ENCODE measurements around the gene PALB2.

The PALB2 gene

DNA sequence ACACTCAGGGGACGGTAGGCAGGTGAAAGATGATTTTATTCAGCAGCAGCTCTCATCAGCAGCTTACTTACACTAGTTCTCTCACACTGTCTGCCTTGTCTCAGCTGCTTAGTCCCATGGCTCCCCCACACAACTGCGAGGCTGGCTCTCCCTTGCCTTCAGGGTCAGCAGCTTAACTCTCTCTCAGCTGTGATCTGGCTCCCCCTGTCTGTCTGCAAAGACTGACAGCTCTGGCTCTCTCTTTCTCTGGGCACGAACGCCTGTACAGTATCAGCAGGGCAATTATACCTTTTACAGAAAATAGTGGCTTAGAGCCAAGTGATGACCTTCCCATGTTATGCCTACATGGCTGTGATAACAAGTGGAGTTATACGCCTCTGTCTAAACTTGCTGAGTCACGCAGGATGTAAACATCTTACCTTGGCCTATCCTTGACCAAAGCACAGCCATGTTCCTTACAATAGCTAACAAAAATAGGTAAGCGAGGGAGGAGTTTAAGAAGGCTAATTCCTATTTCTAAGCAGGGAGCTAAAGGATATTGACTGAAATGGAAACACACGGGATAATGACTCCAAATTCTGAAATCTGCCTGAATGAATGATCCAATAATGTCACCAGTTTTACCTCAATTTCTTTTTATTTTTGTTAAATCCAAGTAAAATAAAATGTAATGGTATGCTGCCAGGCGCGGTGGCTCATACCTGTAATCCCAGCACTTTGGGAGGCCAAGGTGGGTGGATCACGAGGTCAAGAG lies 43.9 kb downstream of the PALB2 start:
- TF ChIP-seq FOXP2 (optimal IDR thresholded peaks at IDR 0.05; ENCODE audit: borderline replicate concordance, extremely low read depth, extremely low read length, insufficient read depth) (no peak), POLR2AphosphoS5 (IDR thresholded peaks at IDR 0.05; ENCODE audit: low read depth, low read length) (no peak), TAF1 (IDR thresholded peaks at IDR 0.05; ENCODE audit: borderline replicate concordance, insufficient read depth, low read length) (no peak), SIN3A (IDR thresholded peaks at IDR 0.05; ENCODE audit: borderline replicate concordance, insufficient read depth, low read length) (no peak)
- TF ChIP-seq, protein P1, sequence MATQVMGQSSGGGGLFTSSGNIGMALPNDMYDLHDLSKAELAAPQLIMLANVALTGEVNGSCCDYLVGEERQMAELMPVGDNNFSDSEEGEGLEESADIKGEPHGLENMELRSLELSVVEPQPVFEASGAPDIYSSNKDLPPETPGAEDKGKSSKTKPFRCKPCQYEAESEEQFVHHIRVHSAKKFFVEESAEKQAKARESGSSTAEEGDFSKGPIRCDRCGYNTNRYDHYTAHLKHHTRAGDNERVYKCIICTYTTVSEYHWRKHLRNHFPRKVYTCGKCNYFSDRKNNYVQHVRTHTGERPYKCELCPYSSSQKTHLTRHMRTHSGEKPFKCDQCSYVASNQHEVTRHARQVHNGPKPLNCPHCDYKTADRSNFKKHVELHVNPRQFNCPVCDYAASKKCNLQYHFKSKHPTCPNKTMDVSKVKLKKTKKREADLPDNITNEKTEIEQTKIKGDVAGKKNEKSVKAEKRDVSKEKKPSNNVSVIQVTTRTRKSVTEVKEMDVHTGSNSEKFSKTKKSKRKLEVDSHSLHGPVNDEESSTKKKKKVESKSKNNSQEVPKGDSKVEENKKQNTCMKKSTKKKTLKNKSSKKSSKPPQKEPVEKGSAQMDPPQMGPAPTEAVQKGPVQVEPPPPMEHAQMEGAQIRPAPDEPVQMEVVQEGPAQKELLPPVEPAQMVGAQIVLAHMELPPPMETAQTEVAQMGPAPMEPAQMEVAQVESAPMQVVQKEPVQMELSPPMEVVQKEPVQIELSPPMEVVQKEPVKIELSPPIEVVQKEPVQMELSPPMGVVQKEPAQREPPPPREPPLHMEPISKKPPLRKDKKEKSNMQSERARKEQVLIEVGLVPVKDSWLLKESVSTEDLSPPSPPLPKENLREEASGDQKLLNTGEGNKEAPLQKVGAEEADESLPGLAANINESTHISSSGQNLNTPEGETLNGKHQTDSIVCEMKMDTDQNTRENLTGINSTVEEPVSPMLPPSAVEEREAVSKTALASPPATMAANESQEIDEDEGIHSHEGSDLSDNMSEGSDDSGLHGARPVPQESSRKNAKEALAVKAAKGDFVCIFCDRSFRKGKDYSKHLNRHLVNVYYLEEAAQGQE (IDR thresholded peaks at IDR 0.05; ENCODE audit: insufficient read depth in 1 of 2, low read depth in 2 of 2, low read length in 2 of 2), result no peak

DNA sequence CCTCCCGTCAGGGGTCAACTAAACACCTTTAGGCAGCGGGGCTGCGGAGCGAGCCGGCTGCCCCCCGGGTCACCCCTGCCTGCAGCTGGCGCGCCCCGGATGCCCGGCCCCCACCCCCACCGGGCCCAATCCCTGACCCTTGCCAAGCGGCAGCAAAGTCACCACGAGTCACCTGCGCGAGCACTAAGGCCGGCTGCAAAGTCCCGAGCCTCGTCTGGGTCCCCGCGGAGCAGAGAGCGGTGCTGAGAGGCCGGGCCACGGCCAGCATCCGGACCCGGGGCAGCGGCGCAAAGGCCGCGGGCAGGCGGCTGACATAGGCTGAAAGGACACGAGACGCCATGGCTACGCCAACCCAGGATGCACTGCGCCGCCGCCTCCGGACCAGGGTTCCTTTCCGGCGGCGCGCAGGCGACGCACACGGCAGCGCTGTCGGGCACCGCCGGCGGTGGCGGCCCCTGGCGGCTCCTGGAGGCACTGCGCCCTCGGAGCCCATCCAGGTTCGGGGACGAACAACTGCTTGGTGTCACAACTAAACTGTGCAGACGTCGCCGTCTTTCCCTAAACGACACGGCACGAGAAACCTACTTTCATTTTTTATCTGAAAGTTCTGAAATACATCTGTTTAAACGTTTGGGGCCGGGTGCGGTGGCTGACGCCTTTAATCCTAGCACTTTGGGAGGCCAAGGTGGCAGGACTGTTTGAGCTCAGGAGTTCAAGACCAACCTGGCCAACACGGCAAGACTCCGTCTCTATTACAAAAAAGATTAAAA lies 45.0 kb downstream of the PALB2 start, which contains the start of gene NDUFAB1:
NDUFAB1 (minus strand) TSS at position 366 of the 770 bp plus-strand sequence; CDS start at position 340, 26 bp downstream.
- TF ChIP-seq FOXP2 (optimal IDR thresholded peaks at IDR 0.05; ENCODE audit: borderline replicate concordance, extremely low read depth, extremely low read length, insufficient read depth) (peak; percentile 74), SIN3A (IDR thresholded peaks at IDR 0.05; ENCODE audit: borderline replicate concordance, insufficient read depth, low read length) (peak; percentile 71; the same call in 1 of the 2 replicates), TAF1 (IDR thresholded peaks at IDR 0.05; ENCODE audit: borderline replicate concordance, insufficient read depth, low read length) (peak; percentile 96), POLR2AphosphoS5 (IDR thresholded peaks at IDR 0.05; ENCODE audit: low read depth, low read length) (peak; percentile 81)
- TF ChIP-seq, protein P1 (IDR thresholded peaks at IDR 0.05; ENCODE audit: insufficient read depth in 1 of 2, low read depth in 2 of 2, low read length in 2 of 2), result peak in 1 of 2 experiments; percentile 57; a peak in 2 of 4 replicates

DNA sequence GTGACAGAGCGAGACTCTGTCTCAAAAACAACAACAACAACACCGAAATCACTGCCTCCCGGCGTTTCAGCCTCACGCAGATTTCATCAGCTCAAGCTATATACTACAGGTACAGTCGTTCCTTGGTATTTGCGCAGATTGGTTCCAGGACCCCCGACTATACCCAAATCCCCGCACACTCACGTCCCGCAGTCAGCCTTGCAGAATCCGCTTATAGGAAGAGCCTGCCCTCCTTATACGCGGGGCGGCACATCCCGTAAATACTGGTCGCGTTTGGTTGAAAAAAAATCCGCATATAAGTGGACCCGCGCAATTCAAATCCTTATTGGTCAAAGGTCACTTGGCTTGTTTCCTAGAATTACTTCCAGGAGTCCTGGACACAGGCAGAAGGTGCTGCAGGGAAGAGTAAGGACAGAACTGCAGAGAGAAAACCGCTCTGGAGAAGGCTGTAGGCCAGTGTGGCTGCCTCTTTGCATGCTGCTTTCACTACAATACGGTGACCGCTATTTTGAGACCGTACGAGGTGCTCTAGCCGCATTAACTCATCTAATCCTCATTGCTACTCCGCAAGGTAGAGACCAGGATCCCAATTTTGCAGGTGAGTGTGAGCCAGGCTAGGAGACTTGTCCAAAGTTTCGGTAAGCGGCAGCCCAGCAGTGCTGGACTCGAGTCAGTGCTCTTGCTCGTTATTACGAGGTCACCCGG lies 45.7 kb downstream of the PALB2 start:
- TF ChIP-seq FOXP2 (optimal IDR thresholded peaks at IDR 0.05; ENCODE audit: borderline replicate concordance, extremely low read depth, extremely low read length, insufficient read depth) (no peak), SIN3A (IDR thresholded peaks at IDR 0.05; ENCODE audit: borderline replicate concordance, insufficient read depth, low read length) (no peak), POLR2AphosphoS5 (IDR thresholded peaks at IDR 0.05; ENCODE audit: low read depth, low read length) (no peak), TAF1 (IDR thresholded peaks at IDR 0.05; ENCODE audit: borderline replicate concordance, insufficient read depth, low read length) (no peak)
- TF ChIP-seq, protein P1 (IDR thresholded peaks at IDR 0.05; ENCODE audit: insufficient read depth in 1 of 2, low read depth in 2 of 2, low read length in 2 of 2), result no peak

DNA sequence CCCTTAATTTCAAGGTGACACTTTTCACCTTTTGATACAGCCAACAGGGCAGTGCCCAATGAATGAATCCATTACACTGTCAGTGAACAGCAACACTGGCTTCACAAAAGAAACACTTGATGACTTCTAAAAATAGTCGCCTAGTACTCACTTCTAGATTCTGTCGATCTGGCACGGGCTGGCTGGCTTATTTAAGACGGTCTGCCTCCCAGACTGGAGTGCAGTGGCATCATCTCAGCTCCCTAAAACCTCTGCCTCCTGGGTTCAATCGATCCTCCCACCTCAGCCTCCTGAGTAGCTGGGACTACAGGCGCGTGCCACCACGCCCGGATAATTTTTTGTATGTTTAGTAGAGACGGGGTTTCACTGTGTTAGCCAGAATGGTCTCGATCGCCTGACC lies 46.9 kb downstream of the PALB2 start:
- TF ChIP-seq, protein P1 (IDR thresholded peaks at IDR 0.05; ENCODE audit: insufficient read depth in 1 of 2, low read depth in 2 of 2, low read length in 2 of 2), result no peak
- TF ChIP-seq TAF1 (IDR thresholded peaks at IDR 0.05; ENCODE audit: borderline replicate concordance, insufficient read depth, low read length) (no peak), SIN3A (IDR thresholded peaks at IDR 0.05; ENCODE audit: borderline replicate concordance, insufficient read depth, low read length) (no peak)

All from PFSK-1 (cell line).